GM18858 (cell line): ENCODE measurements around the gene ZCCHC14.
"Not testable (repeated sequence)": the region's sequence is repeated elsewhere in the genome, so short reads cannot be mapped to it uniquely, and the experiment has no call there.

Experiments
- ATAC-seq: cut with Tn5 transposase; IDR thresholded peaks from one replicate; pipeline ENCODE4 v1.9.1; 2021; ENCODE audit not compliant: unreplicated experiment

ZCCHC14 gene

DNA sequence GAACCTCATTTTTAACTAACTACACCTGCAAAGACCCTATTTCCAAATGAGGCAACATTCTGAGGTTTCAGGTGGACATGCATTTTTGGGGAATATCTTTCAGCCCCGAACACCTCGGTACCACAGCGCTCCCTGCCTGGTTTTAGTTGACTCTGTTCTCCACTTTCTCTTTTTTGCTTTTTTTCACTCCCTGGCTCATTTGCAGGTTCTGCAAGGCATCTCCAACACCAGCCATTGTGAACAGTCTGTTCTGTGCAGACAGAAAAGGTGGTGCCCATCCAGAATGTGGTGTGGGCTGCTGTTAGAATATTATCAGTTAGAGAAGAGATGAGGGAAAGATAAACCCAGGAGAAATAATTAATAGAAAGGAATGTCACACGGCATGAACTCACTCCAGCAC, 32.5 kb upstream of the ZCCHC14 start:
- no peak for ATAC-seq

DNA sequence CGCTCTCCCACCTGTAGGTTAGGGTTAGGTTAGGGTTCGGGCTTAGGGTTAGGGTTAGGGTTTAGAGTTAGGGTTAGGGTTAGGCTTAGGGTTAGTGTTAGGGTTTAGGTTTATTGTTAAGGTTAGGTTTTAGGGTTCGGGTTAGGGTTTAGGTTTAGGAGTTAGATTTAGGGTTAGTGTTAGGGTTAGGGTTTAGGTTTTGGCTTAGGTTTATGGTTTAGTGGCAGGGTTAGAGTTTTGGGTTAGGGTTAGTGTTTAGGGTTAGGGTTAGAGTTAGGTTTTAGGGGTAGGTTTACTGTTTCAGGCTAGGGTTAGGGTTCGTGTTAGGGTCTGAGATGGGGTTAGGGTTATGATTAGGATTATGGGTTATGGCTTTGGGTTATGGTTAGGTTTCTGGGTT, 31.6 kb upstream of the ZCCHC14 start:
- ATAC-seq, result no peak

- not testable (repeated sequence) for ATAC-seq
Observed at GRCh38 chr16:87523605-87524004, 30.8 kb upstream of the ZCCHC14 start.

GRCh38 chr16:87521764-87522163, 28.9 kb upstream of the ZCCHC14 start:
- not testable (repeated sequence) for ATAC-seq

DNA sequence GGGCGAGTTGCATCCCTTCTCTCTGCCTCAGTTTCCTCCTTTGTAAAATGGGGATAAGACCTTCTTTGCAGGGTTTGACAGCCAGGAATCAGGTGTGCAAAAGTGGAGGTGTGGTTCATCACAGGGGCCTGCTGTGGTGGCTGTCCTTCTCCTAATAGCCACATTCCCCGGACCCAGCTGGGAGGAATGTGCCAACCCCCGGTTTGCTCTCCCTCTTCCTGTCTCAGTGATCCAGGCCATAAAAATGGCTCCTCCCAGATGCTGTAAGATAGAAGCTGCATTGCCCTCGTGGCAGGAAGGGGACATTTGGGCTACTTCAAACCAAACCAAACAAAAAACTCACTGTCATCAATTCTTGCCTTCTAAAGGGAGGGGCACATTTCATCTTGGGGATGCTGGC, 26.3 kb upstream of the ZCCHC14 start:
- not testable (repeated sequence) for ATAC-seq

- ATAC-seq, result not testable (repeated sequence)
Observed at GRCh38 chr16:87518430-87519051, 25.7 kb upstream of the ZCCHC14 start.

DNA sequence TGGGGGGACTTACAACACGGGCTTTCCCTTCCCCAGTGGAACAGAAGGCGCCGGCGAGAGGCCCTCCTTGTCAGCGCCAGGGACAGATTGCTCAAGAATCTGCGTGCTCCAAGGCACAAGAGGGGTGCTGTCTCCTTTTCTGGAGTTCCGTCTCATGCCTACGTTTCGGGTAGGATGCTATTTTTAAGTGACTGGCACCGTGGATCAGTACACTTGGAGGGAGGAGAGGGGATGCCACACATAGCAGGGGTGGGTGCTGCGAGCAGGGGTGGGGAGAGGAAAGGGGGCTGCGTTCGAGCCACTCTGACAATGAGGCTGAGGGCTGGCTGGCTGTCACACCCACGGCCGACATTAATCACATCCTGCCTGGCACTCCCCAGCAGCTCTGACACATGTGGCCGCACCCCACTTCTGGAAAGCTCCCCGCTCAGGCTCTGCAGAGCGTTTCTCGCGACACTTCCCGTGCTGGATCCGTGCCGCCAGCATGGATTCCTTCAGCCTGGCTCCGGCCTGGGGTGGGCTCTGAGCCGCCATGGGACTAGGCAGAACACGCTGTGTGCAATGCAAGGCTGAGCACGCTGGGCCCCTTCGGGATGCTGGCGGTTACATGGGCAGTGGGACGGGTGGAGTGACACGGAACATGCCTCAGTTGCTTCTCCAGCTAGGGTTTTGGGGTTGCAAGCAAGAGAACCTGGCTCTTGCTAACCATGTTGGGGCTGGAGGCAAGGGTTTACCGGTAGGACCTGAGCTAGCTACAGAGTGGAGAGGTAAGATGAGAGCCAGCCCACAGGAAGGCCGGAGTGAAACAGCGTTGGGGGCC, 25.0 kb upstream of the ZCCHC14 start:
- not testable (repeated sequence) for ATAC-seq

DNA sequence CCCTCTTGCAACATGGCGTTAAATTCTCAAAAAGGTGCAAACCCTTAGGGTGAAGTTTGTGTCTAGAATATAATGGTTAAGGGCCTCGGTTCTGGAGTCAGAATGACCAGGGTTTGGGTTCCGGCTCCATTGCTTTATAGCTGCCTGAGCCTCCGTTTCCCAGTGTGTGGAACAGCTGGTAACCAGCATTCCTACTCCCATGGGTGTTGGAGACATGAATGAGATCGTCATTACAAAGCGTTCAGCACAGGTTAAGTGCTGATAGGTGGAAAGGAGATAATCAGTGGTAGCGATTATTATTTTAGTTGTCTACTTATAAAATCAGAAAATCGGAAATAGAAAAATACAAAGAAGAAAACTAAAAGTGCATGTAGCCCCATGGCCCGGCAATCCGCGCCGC, 23.5 kb upstream of the ZCCHC14 start:
- ATAC-seq, result no peak

DNA sequence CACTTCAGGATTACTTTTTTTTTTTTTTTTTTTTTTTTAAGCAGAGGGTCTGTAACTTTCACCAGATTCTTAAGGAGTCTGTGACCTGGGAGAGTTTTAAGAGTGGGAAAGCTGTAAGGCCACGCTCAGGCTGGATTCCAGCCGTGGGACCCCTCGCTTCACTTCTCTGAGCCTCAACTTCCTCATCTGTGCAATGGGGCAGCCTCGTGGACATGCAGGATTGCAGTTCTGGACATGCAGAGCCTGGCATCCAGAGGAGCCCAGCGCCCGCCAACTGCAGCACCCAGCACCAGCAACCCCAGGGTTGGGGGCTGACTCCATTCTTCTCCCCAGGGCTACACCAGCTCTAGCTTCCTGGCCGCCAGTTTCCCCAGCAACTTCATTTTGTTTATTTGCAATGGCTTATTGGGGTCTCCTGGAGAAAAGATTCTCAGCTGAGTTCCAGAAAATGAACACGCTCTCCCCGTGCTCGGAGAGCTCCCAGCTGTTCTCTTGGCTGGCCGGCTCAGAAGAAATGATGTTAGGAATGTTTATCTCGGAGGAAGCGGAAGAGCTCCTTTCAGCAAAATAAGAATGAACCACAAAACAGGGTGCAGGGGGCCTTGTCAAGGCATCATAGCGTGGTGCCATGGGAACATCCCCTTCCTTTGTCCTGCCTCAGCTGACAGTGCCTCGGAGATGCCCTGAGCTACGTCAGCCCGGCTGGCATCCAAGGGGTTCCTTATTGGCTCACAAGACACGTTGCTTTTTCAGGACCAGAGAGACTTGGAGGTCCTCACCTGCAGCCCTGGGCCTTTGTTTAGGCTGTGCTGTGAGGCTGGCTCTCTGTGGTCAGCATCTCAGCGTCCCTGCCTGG, 22.9 kb upstream of the ZCCHC14 start:
- no peak for ATAC-seq

DNA sequence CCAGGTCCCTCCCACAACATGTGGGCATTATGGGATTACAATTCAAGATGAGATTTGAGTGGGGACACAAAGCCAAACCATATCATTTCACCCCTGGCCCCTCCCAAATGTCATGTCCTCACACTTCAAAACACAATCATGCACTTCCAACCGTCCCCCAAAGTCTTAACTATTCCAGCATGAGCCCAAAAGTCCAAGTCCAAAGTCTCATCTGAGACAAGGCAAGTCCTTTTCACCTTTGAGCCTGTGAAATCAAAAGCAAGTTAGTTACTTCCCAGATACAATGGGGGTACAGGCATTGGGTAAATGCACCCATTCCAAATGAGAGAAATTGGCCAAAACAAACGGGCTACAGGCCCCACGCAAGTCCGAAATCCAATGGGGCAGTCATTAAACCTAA, 17.0 kb upstream of the ZCCHC14 start:
- not testable (repeated sequence) for ATAC-seq

GRCh38 chr16:87507351-87508069, 14.7 kb upstream of the ZCCHC14 start:
- no peak for ATAC-seq

DNA sequence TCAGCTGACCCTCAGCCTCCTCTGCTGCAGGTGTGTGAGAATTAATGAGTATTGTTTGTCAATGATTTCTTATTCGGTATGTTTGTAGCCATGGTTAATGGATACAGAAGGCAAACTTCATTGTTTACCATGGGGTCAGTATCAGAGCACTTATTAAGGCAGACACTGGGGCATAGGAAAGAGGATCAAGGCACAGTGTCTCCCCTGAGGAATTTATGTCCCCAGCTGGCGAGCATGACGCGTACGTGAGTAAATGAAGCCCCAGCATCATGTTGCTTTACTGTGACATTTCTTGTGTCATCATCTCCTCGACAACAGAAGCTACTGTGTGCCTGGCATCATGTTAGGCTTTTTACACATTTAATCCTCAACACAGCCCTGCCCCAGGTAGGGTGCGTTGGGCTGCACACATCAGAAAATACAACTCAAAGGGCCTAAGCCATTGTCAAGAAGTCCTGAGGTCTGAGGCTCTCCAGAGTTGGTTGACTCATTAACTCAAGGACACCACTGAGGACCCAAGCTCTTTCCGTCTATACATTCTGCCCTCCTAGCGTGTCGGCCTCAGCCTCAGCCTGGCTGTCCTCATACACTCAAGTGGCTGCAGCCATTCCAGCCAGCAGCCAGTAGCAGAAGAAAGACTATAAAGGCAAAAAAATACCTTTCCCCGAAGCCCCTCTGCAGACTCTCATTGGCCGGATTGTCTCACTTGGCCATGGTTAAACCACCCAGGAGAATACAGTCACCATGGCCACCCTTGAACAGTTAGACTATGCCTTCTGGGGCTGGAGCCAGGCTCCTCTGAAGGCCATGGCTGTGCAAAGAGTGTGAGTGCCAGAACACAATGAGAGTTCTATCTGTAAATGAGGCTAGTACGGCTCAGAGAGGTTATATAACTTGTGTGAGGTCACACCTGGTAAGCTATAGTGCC, 13.9 kb upstream of the ZCCHC14 start:
- no peak for ATAC-seq

- ATAC-seq, result no peak
Observed at GRCh38 chr16:87505834-87506233, 13.0 kb upstream of the ZCCHC14 start.

DNA sequence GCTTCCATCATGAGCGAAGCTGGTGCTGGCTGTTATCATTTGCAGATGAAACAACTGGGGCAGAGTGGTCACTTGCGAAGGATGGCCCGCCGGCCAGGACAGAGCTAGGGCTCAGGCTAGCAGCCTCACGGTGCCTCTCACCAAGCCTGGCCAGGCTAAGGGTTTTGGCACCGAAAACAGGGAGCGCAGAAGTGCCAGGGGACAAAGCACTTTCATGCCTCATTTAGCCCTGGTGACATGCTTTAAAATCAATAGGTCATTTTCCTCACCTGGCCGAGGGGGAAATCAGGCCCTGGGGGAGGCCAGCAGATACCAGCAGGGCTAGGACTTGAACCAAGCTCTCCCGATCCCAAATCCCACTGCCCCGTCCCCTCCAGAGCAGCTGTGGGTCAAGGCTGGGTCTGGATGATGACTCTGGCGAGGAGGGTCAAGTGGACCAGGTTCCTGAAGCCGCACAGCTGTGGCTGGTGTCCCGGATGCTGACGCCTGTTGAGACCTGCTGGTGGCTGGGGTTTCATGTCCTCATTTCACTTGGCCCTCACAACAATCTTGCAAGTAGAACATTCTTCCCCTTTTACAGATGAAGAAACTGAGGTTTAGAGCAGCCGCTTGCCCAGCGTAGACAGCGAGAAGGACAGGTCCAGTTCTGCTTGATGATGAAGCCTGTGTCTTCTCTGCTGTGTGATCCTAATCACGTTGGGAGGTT, 10.6 kb upstream of the ZCCHC14 start:
- ATAC-seq, result not testable (repeated sequence)

GRCh38 chr16:87502308-87502969, 9.6 kb upstream of the ZCCHC14 start:
- no peak for ATAC-seq

- no peak for ATAC-seq
Observed at GRCh38 chr16:87501117-87501516, 8.3 kb upstream of the ZCCHC14 start.

DNA sequence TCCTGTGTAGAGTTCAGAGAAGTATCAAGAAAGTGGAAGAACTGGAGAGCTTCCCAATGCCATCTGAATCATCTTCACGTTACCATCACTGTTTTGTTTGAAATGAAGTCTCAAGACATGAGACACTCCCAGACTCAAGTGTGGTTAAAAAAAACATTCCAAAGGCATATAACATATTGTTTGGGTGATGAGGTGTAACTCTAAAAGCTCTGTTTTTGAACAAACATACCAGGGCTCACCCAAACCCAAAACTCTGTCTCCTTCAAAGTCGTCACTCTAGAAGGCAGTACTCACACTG, 6.3 kb upstream of the ZCCHC14 start:
- no peak for ATAC-seq

GRCh38 chr16:87498324-87499188, 5.7 kb upstream of the ZCCHC14 start:
- no peak for ATAC-seq
